ENCODE measurements around the gene ACY1. TPM values are rescaled to one million over a fixed set of nuclear protein-coding genes. Genes with fewer than 3 reads are reported as not detected.
A peak's percentile ranks its signal among the peaks of the same experiment; 100 is the strongest.

The ACY1 gene
- polyA plus RNA-seq, 1 donor (not counting 4 experiments of a cell fraction or from before 2014, with no cell fraction given) = 71.8 TPM

DNA sequence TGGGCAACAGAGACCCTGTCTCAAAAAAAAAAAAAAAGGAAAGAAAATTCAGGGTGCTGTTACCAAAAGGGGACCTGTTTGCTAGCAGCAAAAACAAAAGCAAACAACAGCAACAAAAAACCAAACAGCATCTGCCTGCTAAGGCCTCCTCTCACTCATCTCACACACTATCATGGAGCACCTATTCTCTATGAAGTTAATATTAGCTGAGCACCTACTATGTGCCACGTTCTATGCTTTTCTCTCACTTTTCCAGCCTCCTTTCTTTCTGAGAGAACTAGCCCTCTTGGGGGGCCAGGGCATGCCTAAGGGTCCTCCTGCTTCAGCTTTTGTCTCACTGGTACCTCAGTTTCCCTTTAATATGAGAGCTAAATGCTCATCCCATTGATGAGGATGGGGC, 28.6 kb upstream of the ACY1 start:
- Histone ChIP-seq H3K9me1 (ENCODE audit: control insufficient read depth, extremely low read depth, insufficient read depth, low read length) (no peaks in the 10 kb centered on the region), H3K9ac (ENCODE audit: control insufficient read depth, extremely low read depth, insufficient read depth, low read length) (no peak overlapping the region)

DNA sequence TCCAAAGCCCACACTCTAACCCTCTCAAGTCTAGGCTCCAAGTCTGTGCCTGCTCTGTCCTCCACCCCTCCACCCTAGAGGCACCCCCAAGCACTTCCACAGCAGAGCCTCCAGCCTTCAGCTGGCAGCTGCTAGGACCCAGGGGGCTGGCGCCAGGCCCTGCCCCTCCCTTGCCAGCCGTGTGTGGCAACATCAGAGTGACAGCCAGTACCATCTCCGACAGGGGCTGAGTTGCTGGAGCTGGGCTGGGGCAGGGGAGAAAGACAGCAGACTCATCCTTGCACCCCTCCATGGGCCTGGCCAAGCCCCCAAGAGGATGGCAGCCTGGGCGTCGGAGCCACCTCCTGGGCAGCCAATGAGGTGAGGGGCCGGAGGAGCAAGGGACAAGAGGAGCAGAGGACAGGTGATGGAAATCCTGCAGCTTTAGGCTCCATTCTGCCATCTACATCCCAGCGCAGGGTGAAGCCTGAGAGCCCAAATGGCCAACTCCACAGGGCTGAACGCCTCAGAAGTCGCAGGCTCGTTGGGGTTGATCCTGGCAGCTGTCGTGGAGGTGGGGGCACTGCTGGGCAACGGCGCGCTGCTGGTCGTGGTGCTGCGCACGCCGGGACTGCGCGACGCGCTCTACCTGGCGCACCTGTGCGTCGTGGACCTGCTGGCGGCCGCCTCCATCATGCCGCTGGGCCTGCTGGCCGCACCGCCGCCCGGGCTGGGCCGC, 28.0 kb upstream of the ACY1 start, which contains the start of gene GPR62:
TSS of gene GPR62 (plus strand) at position 207 of the 718 bp plus-strand sequence. CDS start at position 479, 272 bp downstream.
- Histone ChIP-seq H3K4me2 (ENCODE audit: control insufficient read depth, extremely low read depth, insufficient read depth, low read depth, low read length) (peak within 1 kb of the TSS; percentile 54), H3K36me3 (ENCODE audit: control insufficient read depth in 2 of 2, extremely low read depth in 1 of 2, insufficient read depth in 2 of 2, low read length in 2 of 2) (peaks cover 0 to 19% of the 10 kb centered on the region in 2 experiments), H3K9ac (ENCODE audit: control insufficient read depth, extremely low read depth, insufficient read depth, low read length) (no peak within 1 kb of the TSS), H3K9me3 (ENCODE audit: control insufficient read depth, low read depth, low read length) (no peaks in the 10 kb centered on the region), H3K9me1 (ENCODE audit: control insufficient read depth, extremely low read depth, insufficient read depth, low read length) (no peaks in the 10 kb centered on the region), H2AFZ (ENCODE audit: control insufficient read depth, low read length) (no peak within 1 kb of the TSS), H4K20me1 (ENCODE audit: control insufficient read depth, extremely low read depth, insufficient read depth, low read length) (no peaks in the 10 kb centered on the region), H3K27ac (ENCODE audit: control insufficient read depth, insufficient read depth, low read length) (no peak within 1 kb of the TSS), H3K4me3 (ENCODE audit: control insufficient read depth in 2 of 3, extremely low read depth in 1 of 3, insufficient read depth in 2 of 3, low read depth in 1 of 3, low read length in 3 of 3) (peak within 1 kb of the TSS in 1 of 3 experiments; percentile 20), H3K4me1 (ENCODE audit: control insufficient read depth, extremely low read depth, insufficient read depth, low read length) (peaks cover 11% of the 10 kb centered on the region), H3K79me2 (ENCODE audit: control insufficient read depth, insufficient read depth, low read length) (no peaks in the 10 kb centered on the region), H3K27me3 (ENCODE audit: control insufficient read depth, extremely low read depth, insufficient read depth, low read length) (peaks cover 28% of the 10 kb centered on the region)
- dilution Hi-C loops (cut with MboI; ENCODE audit: extremely low pct_ligation_motif_present, low sequenced_read_pairs) = no loop called here
- DNase-seq (ENCODE audit: low read depth, low spot score) (no peak), FAIRE-seq (no peak)
- peak; percentile 67 for TF ChIP-seq EZH2 (IDR thresholded peaks at IDR 0.05; ENCODE audit: low read length)
- TF ChIP-seq, protein P1, sequence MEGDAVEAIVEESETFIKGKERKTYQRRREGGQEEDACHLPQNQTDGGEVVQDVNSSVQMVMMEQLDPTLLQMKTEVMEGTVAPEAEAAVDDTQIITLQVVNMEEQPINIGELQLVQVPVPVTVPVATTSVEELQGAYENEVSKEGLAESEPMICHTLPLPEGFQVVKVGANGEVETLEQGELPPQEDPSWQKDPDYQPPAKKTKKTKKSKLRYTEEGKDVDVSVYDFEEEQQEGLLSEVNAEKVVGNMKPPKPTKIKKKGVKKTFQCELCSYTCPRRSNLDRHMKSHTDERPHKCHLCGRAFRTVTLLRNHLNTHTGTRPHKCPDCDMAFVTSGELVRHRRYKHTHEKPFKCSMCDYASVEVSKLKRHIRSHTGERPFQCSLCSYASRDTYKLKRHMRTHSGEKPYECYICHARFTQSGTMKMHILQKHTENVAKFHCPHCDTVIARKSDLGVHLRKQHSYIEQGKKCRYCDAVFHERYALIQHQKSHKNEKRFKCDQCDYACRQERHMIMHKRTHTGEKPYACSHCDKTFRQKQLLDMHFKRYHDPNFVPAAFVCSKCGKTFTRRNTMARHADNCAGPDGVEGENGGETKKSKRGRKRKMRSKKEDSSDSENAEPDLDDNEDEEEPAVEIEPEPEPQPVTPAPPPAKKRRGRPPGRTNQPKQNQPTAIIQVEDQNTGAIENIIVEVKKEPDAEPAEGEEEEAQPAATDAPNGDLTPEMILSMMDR (optimal IDR thresholded peaks at IDR 0.05 in 1 of 3, IDR thresholded peaks at IDR 0.05 in 1 of 3, conservative IDR thresholded peaks at IDR 0.05 in 1 of 3; ENCODE audit: extremely low read depth in 1 of 3, insufficient read depth in 2 of 3, low read length in 3 of 3) = no peak

More for the DNA sequence above, 28.6 kb upstream of the ACY1 start:
- TF ChIP-seq EZH2 (IDR thresholded peaks at IDR 0.05; ENCODE audit: low read length) = no peak
- TF ChIP-seq, protein P1 (optimal IDR thresholded peaks at IDR 0.05 in 1 of 3, IDR thresholded peaks at IDR 0.05 in 1 of 3, conservative IDR thresholded peaks at IDR 0.05 in 1 of 3; ENCODE audit: extremely low read depth in 1 of 3, insufficient read depth in 2 of 3, low read length in 3 of 3) = no peak
- Histone ChIP-seq H3K79me2 (ENCODE audit: control insufficient read depth, insufficient read depth, low read length) (no peaks in the 10 kb centered on the region), H3K27me3 (ENCODE audit: control insufficient read depth, extremely low read depth, insufficient read depth, low read length) (peaks cover 28% of the 10 kb centered on the region), H3K9me3 (ENCODE audit: control insufficient read depth, low read depth, low read length) (no peaks in the 10 kb centered on the region), H2AFZ (ENCODE audit: control insufficient read depth, low read length) (no peak overlapping the region), H3K4me2 (ENCODE audit: control insufficient read depth, extremely low read depth, insufficient read depth, low read depth, low read length) (no peak overlapping the region), H3K4me3 (ENCODE audit: control insufficient read depth in 2 of 3, extremely low read depth in 1 of 3, insufficient read depth in 2 of 3, low read depth in 1 of 3, low read length in 3 of 3) (no peak overlapping the region), H3K27ac (ENCODE audit: control insufficient read depth, insufficient read depth, low read length) (no peak overlapping the region), H3K4me1 (ENCODE audit: control insufficient read depth, extremely low read depth, insufficient read depth, low read length) (peaks cover 11% of the 10 kb centered on the region), H3K36me3 (ENCODE audit: control insufficient read depth in 2 of 2, extremely low read depth in 1 of 2, insufficient read depth in 2 of 2, low read length in 2 of 2) (peaks cover 0 to 13% of the 10 kb centered on the region in 2 experiments), H4K20me1 (ENCODE audit: control insufficient read depth, extremely low read depth, insufficient read depth, low read length) (no peaks in the 10 kb centered on the region)
- no peak for FAIRE-seq
- DNase-seq (ENCODE audit: low read depth, low spot score) = no peak
- dilution Hi-C loops (cut with MboI; ENCODE audit: extremely low pct_ligation_motif_present, low sequenced_read_pairs) = no loop called here
